GM19438 (cell line): ENCODE results near the gene TKT.

Experiments
- ATAC-seq: cut with Tn5 transposase; IDR thresholded peaks from one replicate; pipeline ENCODE4 v1.9.1; 2021; ENCODE audit warnings: low read depth; ENCODE audit not compliant: unreplicated experiment

The TKT gene

DNA sequence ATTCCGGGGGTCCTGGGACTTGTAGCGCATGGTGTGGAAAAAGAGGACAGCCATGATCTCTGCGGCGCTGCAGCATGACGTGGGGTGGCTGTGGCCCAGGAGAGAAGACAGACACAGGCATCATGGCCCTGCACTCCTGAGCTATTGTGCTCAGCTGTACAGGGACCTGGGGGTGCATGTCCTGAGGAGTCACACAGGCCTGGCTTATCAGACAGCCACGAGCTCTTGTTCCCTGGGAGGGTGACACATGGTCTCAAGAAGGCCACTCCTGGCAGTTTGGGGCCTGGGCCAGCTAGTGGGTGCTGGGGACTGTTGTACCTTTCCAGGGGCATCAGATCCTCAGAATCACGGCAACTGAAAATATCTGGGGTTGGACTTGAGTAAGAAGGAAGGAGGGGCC is 13.7 kb downstream of the TKT start:
- ATAC-seq: no peak

DNA sequence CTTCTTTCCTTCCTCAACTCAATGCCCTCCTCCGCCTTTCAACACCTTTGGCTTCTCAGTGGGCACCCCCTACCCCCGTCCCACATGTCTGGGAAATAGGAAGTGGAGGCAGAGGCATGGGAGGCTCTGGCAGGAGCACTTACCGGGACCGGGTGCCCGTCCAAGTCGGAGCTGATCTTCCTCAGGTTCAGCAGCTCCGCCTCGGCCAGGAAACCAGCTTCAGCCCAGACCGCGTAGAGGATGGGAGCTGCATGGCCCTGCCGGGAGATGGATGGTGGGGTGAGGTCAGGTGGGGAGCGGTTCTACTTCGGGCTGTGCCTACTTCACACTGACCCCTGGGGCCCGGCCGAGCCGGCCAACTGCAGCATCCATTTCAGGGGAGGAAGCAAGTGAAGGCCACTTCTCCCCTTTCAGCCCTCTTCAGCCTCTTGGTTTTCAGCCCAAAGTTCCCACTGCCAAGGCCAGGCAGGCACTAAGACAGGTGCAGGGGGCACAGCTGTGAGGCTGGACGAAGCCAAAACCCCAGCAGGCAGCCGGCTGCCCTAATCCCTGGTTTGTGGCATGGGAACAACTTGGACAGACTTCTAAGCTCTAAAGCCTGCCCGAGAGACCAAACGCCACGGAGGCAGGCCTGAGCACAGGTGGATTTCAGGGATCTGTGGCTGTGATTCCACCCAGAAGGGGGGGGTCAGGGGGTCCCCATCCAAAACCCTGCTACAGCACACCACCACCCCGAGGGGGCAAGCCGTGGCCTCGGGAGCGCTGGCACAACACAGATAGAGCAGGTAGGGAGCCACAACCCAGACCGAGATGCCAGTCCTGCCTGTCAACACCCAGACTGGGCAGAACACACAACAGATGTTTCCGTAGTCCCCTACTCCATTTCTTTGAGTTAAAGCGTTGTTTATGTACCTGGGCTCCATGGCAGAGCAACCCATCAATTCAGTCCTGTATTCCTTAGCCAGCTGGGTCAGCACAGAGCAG is 14.5 kb downstream of the TKT start:
- ATAC-seq: no peak

DNA sequence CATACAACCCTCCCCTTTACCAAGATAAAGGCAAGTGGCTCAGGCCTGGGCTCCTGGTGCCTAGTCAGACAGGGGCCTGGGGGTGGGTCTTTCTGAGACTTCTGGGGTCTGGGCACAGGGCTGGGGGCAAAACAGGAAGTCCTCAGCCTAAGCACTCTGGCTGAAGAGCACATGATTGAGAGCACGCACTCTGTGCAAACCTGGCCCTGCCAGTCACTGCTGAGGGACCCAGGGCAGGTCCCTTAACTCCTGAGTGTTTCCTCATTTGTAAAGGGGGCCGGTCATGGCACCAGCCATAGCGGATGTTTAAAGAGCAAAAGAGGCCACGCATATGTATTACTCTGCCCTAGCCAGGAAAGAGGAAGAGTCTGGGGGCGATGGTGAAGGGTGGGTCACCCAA is 16.0 kb downstream of the TKT start:
- no peak for ATAC-seq

DNA sequence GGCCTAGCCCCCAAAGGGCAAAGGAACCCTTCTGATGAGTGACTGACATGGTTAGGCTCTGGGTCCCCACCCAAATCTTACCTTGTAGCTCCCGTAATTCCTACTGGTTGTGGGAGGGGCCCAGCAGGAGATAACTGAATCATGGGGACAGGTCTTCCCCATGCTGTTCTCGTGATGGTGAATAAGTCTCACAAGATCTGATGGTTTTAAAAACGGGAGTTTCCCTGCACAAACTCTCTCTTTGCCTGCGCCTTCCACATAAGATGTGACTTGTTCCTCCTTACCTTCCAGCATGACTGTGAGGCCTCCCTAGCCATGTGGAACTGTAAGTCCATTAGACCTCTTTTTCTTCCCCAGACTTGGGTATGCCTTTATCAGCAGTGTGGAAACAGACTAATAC is 16.9 kb downstream of the TKT start:
- no peak for ATAC-seq

DNA sequence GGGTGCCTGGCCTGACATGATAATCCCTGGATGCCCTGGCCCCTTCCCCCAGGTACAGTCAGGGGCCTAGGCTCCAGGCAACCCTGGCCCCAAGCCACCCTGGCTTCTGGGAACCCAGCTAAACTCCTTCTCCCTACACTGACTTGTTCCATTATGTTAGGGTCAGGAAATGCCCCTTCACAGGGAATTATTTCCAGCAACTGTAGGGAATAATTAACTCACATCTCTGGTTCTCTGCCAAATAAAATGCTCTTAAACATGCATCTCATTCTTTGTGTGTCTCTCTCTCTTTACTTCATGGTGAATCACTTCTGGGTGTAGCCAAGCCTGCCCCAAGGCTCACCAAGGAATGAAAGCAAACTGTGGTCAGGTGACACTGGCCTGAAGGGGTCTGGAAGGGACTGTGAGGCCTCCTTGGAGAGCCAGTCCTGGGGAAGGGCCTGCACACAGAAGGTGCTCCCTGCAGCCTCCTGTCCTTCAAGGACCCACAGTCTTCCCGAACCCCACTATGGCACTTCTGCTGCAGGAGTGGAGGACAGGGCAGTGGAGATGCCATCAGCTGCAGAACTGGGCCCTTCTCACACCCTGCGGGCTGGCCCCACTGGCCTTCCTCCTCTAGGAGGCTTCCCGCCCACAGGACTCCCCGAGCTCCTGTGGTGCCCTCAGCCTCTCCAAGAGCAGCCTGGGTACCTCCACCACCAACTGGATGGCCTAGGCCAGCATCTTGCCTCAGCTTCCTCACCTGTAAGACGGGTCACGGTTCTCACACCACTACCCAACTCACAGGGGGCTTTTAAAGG is 17.6 kb downstream of the TKT start:
- no peak for ATAC-seq

DNA sequence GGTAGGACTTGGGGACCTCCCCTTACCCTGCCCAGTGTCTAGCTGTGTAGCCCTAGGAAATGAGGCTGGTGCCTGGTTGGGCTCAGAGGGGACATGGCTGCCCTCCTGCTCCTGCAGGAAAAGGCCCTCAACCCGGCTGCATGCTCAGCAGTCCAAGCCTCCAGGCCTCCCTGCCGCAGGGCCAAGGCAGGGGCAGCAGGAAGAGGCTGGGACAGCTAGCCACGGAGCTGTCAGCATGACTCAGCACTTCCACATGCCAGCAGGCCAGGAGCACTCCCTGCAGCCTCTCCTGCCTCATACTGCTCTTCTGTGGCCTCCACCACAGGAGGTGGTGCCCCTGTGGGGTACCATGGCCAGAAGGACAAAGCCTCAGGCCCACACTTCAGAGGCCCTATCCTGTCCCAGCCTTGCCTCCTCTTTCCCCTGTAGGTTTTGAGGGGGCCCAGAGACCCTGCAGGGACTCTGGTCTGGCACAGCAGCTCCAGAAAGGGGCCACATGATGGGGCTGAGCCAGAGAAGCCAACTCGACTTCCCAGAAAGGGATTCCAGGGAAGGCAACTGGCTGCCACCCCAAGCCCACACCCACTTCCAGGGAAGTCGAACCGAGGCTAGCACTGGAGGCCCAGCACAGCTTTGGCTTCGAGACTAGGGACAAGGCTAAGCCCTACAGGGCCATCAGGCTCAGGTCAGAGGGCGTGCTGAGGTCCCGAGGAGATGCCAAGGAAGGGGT is 19.5 kb downstream of the TKT start:
- ATAC-seq: no peak

DNA sequence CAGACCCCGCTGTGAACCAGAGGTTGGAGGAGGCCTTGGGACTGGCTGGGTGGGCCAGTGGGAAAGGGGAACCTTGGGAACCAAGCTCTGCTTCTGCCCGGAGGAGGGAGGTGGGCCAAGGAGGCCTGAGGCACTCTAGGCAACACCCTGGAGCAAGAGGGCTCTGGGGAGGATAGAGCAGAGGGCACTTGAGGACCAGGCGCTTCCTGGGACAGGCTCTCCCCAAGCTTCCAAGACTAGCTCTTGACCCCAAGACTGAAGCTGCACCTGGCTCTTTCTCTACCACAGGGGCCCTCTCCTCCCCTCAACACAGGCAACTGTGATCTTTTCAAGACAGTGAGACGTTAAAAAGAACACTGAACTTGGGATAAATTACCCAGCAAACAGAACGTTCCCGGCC is 20.3 kb downstream of the TKT start:
- ATAC-seq: no peak

DNA sequence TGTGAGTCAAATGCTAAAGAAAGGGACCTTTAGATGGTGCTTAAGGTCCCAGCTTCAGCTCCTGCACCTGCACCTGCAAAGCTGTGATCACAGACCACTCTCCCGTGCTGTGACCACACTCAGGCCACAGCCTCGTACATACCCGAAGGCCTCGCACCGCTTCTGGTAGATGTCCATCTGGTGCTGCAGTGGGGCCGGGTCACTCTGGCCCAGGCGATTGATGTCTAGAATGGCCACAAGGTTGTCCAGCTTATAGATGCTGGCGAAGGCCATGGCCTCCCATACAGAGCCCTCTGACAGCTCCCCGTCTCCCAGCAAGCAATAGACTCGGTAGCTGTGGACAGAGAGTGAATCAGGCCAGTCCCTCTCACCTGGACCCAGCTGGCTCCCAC is 21.0 kb downstream of the TKT start:
- no peak for ATAC-seq

DNA sequence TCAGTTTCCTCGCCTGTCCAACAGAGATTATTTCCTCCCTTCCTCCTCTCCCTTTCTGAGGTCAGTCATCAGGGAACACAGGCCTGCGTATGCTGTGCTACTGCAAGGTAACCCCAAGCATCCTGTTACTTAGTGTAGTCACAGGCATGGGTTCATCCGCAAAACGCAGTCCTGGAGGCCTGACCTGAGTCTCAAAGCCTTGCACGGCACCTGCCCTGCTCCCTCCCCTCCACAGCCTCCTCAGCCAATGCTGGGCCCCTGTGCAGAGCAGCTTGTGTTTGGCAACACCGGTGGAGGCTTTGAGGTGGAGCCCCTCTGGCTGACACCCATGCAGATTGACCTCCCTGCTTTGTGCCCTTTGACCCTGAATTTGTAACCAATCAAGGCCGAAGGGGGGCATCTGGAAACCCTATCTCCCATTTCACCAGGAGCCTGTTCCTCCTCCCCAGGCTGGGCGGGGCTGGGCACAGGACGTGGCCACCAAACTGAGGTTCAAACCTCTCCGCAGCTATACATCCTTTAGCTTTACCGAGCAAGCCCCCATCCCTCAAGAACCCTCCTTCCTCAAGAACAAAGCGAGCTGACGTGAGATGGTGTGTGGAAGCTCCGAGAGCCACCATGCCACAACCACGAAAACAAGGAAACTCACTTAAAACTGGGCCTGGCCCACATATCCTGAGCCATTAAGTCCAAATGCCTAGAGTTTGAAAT is 21.5 kb downstream of the TKT start:
- ATAC-seq: no peak

DNA sequence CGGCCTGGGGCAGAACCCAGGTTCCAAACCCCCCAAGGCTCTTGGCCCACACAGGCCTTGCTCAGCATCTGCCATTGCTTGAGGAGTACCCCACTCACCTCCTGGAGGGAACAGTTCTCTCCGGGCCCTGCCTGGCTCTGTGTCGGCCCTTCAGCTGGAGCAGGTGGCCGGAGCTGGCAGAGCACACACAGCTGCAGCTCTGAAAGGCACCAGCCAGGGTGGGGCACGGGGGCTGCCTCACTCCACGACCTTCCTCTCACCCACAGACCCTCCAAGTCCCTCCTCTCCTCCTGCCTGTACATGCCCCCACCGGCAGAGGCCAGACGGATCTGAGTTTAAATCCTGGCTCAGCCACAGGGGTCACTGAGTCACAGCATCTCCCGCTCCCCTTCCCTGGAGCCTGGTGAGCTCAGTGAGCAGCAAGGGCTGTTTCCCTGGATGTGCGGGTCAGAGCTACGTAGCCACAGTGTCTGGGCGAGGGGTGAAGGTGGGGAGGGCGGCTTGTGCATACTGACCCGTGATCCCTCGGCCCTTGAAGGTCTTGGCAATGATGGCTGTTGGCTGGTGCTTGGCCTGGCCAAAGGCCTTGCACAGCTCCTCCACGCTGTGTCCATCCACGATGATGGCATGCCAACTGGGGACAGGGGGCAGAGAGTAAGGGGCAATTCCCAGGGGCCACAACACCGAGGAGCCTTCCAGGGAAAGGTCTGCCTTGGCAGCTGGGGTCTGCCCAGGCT is 23.0 kb downstream of the TKT start:
- no peak for ATAC-seq

DNA sequence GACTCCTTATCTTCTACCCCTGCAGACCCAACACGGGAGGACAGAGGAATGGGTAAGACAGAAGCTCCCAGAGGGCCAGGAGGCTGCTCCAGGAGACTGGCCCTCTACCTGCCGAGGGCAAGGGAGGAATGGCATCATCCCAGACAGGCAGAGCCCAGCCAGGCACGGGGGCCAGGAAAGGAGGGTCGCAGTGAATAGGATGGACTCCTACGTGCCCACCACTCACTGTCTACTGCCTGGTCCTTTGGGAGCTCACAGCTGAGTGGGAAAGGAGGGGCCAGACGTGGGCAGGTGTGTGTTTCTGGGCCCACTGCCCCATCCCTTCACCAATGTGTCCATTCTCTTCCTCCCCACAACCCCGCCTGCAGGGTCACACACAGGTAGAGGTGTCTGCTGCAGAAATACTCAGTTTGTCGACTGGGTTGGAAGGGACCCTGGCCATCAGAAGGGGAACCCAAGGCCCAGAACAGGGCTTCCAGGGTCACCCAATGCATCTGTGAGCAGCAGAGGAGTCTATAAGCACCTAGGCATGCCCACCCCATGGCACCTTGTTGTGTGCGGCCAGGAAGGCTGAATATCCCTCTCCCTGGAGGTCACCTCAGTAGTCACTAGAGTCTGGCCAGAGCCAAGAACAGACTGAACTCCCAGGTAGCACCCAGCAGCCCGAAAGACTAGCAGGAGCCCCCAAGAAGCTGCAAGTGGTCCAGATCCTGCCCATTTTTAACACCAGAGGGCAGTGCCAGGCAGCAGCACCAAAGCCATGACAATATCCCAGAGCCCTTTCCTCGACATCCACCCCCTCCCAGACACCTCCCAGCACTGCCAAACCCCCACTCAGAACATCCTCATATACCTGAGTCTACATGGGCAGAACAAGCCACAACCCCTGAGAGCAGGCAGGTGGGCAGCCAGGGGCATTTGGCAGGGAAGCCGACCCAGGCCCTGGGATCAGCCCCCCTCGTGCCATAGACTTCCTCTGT is 24.0 kb downstream of the TKT start:
- no peak for ATAC-seq

DNA sequence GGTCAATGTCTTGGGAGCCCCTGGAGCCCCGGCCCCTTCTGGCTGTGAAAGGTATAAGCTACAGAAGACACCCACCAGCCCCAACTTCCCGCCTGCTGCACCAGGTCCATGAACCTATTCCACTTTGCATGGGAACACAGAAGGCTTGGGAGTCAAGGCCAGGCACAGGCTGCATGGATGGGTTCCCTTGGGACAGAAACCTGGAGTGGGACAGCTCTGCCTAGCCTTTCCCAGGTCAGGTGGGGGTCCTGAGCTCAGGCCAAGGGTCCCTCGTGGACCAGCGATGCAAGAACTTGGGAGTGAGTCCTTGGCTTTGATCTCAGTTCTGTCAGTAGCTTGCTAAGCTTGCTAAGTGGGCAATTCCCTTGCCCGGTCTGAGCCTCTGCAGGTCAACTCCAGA is 25.0 kb downstream of the TKT start:
- no peak for ATAC-seq

DNA sequence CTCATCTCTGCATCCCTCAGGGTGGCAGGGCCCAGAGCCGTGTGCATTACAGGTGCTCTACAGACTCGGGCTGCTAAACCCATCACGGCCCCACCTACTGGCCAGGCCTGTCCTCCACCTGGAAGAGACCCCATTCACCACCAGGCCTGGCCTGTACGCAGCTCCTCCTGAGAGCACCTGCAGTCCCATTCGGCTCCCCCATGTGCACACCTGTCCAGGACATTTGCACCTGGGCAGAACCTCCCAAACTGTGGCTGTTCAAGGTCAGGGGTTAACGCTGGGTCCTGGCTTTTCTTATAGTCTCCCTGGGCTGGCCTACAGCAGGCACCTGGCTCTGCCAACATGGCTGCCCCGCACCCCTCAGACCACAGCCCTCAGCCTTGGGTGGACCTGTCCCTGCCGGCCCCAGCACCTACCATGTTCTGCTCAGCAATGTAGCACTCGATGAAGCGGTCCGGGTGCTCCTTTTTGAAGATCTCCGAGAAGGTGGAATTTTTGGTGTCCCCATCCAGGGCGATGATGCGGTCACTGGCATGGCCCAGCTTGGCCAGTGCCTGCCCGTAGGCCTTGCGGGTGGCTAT is 25.7 kb downstream of the TKT start:
- ATAC-seq: no peak

DNA sequence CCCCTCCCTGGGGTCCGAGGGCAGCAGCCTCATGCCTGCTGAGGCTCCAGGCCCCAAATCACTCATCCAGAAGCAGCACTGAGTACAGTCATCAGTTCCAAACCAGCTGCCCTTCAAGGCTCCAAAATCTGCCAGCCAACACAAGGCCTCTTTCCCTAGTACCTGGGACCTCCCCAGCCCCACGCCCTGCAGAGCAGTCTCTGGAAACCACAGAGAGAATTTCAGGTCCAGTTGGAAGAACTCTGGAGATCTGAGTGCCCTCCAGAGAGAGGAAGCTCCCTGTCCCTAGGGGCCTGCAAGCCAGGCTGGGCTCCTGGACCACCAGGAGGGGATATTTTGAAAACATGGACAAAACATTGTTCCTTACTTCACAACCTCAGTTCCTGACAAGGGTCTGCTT is 26.2 kb downstream of the TKT start:
- ATAC-seq: no peak

DNA sequence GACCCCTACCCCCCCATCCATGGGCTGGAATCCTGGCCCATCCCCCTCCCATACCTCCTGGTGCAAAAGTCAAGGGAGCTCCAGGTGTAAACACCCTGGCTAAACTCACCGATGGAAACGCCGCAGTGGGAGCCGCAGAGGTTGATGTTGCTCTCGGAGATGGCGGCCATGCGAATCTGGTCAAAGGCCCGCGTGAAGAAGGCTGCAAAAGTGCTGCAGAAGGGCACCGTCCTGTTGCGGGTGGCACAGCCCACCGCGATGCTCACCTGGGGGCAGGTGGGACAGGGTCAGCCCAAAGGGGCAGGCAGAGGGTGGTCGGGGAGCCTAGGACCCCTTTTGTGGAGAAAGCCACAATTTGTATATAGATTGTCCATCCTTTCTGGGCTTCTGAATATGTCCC is 26.7 kb downstream of the TKT start:
- ATAC-seq: no peak

DNA sequence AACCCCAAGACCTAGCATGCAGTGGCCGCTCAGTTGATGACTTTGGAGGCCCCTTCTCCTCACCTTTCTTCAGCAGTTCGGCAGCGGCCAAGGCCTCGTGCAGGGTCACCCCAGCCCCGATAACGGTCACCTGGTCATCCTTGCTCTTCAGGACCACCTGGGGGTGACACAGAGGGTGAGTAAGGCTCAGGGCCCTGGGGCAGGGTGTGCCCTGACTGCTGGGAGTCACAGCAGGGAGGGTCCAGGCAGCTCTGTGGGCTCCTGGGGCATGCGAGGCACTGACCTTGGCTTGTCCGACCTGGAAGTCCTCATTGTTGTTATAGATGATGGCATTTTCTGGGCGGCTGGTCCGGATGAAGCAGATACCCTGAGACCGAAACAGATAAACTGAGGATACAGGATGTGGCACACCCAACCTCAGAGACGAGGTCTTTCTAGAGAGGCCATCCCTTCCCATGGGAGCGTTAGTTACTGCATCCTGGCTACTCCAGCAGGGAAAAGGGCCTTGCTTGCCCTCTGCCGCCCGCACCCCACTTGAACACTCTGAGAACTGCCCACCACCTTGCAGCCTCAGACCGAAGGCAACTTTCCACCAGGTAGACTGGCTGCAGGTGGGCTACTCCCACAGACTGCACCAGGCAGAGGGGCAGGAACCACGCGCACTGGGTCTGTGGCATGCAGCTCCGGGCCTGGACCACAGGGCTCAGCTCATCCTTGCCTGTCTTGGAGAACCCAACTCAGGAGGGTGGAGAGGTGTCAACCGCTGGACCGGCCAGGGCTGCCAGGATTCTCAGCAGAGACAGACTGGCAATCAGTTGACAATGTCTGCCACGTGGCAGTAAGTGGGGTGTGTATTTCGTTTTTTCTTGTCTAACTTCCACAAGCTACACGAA is 27.6 kb downstream of the TKT start:
- no peak for ATAC-seq

DNA sequence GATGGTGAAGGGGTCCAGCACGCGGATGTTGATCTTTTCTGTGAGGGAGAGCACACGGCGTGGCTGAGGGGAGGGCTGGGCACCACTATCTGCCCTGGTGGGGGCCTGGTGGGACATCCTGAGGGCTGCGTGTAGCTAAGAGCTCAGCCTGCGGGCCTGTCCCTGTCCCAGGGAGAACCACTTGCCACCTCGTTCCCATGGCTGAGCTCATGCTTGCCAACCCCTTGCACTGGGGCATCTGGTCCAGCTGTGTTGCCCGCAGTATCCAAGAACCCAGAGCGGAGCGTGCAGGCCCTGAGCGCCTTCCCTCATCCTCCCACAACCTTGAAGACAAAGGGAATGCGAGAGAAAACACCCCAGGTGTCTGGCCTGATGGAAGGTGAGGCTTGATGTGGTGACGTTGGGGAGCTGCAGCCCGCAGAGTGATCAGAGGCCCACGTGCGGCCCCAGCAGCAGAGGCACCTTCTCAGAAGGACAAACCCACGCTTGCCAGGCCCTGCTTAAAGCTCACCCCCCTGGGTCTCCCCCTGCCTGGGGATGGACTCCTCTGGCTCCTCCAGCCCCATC is 28.9 kb downstream of the TKT start:
- ATAC-seq: no peak
